ENCODE results near the gene DLGAP3.

DNA sequence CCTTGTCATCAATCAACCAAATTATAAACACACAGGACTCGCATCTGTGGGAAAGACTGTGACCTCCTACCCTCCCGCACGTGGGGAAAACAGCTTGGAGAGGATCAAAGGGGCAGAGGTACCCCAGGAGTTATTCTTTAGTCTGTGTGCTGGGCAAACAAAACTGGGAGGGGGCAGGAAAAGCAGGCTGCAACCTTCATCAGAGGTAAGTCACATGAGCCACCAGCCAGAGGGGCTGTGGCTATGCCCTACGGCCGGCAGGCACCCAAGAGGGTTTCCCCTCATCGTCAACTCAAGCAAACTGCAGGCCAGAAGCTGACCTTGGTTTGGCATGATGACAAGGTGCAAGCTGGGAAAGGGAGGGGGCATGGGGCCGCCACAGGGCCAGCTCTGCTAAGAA, 82.4 kb downstream of the DLGAP3 start:
- TF ChIP-seq POLR2AphosphoS5 (IDR thresholded peaks at IDR 0.05; ENCODE audit: low read depth, low read length) (no peak), SIN3A (IDR thresholded peaks at IDR 0.05; ENCODE audit: borderline replicate concordance, insufficient read depth, low read length) (no peak)
- TF ChIP-seq, protein P1, sequence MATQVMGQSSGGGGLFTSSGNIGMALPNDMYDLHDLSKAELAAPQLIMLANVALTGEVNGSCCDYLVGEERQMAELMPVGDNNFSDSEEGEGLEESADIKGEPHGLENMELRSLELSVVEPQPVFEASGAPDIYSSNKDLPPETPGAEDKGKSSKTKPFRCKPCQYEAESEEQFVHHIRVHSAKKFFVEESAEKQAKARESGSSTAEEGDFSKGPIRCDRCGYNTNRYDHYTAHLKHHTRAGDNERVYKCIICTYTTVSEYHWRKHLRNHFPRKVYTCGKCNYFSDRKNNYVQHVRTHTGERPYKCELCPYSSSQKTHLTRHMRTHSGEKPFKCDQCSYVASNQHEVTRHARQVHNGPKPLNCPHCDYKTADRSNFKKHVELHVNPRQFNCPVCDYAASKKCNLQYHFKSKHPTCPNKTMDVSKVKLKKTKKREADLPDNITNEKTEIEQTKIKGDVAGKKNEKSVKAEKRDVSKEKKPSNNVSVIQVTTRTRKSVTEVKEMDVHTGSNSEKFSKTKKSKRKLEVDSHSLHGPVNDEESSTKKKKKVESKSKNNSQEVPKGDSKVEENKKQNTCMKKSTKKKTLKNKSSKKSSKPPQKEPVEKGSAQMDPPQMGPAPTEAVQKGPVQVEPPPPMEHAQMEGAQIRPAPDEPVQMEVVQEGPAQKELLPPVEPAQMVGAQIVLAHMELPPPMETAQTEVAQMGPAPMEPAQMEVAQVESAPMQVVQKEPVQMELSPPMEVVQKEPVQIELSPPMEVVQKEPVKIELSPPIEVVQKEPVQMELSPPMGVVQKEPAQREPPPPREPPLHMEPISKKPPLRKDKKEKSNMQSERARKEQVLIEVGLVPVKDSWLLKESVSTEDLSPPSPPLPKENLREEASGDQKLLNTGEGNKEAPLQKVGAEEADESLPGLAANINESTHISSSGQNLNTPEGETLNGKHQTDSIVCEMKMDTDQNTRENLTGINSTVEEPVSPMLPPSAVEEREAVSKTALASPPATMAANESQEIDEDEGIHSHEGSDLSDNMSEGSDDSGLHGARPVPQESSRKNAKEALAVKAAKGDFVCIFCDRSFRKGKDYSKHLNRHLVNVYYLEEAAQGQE (IDR thresholded peaks at IDR 0.05; ENCODE audit: insufficient read depth in 1 of 2, low read depth in 2 of 2, low read length in 2 of 2), result no peak
